NT2/D1 (cell line): ENCODE measurements around the gene TLE4.

ENCODE experiments used
- SUZ12 ChIP-seq: IDR thresholded peaks from 2 replicates; pipeline ENCODE4 v1.6.1; 2011; ENCODE audit not compliant: insufficient read length, insufficient read depth; ENCODE audit errors: extremely low read depth
- YY1 ChIP-seq: IDR thresholded peaks from 2 replicates; pipeline ENCODE4 v1.6.1; 2011; ENCODE audit not compliant: insufficient read length, insufficient read depth
- ZNF274 ChIP-seq: IDR thresholded peaks from 2 replicates; pipeline ENCODE4 v1.6.1; 2011; ENCODE audit warnings: mild to moderate bottlenecking, low read depth, low read length

DNA sequence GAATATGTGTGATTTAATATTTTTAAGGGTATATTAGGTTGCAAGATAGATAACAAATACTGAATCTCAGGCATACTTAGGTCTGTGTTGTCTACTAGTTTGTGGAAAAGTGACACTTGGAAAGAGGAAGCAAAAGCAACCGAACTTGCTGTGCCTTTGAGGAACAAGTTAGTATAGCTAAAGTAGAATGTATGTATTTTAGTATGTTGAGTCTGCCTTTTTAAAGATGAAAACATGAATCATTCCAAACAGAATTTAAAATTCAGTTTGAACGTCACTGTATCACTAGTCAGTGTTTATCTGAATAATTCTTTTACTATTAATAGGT lies 12.9 kb downstream of the TLE4 start:
- TF ChIP-seq YY1: no peak
- no peak for TF ChIP-seq ZNF274
- no peak for TF ChIP-seq SUZ12
